GM21723 (cell line): Measurements from ENCODE around the gene ART1.

ENCODE experiments used
- ATAC-seq: cut with Tn5 transposase; IDR thresholded peaks from one replicate; pipeline ENCODE4 v1.9.1; 2021; ENCODE audit warnings: mild to moderate bottlenecking, moderate library complexity; ENCODE audit not compliant: unreplicated experiment

Gene ART1

DNA sequence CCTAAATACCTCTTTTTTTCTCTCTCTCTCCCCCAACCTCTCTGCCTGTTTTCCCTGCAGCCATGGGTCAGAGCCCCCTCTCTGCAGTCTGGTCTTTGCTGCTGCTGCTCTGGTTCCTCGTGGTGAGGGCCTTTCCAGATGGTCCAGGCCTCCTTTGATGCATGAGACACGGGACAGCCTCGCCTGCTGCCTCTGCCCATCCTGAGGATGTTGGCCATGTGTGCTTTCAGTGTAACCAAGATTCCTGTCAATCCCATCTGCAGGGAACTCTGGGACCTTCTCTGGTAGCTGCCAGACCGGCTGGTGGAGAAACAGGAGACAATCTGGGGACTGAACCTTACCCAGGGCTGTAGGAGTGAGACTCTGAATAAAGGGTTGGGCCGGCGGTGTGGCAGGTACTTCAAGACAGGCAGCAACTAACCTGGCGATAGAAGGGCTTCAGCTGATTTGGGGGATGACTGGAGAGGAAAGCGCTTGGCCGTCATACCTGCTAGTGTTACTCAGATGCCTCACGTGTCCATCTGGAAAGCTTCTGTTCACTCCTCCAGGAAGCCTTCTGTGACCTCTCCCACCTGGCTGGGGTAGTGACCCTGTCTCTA is 19.2 kb downstream of the ART1 start:
- ATAC-seq = no peak

DNA sequence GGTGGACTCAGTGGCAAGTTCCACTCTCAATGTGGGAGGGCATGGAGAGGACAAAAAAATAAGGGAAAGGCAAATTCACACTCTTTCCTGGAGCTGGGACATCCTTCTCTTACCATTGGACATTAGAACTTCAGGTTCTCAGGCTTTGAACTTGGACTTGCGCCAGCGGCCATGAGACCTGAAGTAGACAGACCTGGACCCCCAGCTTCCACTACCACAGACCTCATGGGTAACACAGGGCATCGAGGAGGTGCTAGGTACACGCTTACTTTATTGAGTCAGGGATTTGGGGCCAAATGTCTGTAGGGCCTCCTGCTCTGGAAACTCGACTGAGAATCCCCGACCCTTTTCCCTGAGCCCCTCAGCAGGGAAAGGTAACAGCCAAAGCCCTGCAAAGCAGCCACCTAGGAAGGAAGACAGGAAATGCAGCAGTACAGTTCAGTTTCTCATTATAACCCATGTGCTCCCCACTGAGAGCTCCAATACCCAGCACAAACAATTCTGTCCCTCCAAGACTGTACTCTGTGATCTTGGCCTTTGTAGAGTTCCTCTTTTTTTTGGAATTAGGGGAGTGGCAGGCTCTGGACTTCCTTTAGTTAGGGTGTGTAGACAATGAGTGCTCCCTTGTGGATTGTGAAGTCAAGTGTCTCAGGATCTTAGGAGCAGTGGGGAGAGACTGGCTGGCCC is 20.6 kb downstream of the ART1 start:
- ATAC-seq = no peak

DNA sequence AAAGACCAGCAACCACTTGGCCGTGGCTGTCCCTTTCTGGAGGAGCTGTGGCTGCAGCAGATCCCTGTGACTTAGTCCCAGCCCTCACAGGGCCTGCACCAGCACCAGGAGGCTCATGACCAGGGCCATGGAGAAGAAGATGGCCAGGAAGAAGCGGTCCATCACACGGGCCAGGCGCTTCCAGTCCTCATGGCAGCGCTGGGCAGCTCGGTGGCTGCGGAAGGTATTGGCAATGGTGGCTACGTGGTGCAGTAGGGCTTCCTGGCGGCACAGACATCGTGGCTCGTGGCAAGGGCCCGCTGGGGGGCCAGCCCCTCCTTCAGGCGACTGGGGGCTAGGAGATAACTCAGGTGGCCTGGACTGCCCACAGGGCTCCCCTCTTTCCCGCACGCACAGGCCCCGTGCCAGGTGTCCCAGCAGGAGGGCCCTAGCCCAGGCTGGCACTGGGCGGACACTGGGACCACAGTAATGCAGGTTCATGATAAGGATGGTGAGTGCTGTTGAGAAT is 21.1 kb downstream of the ART1 start:
- no peak for ATAC-seq

DNA sequence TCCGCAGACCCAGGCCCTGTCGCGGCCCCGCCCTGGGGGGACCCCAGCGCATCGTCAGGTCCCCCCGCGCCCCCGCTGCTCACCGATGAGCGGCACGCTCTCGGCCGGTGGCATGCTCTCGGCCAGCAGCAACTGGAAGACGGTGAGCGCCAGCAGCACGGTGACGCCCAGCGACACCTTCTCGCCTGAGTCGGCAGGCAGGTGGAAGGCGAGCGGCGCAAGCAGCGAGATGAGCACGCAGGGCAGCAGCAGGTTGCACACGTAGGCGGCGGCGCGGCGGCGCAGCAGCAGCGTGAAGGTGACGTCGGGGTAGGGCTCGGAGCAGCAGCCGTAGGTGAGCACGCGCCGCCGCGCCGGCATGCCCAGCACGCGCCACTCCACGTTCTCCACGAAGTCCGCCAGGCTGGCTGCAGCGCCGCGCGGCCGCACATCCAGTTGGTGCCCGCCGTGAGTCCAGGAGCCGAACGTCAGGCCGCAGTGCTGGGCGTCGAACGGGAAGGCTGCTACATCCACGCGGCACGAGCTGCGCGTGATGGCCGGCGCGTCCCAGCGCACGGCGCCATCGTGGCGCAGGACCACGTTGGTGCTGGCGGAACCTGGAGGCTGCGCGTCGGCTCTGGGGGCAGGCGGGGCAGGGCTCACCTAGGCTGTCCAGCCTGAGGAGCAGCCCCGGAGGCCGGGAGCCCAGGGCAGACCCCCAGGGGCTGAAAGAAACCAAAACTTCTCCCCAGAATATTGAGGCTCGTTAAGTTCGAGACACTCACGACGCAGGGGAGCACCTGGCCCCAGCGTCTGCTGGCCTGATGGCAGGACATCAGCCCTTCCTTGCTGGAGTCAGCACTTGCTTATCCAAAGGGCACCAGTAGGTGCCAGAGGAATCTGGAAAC is 22.5 kb downstream of the ART1 start:
- no peak for ATAC-seq

DNA sequence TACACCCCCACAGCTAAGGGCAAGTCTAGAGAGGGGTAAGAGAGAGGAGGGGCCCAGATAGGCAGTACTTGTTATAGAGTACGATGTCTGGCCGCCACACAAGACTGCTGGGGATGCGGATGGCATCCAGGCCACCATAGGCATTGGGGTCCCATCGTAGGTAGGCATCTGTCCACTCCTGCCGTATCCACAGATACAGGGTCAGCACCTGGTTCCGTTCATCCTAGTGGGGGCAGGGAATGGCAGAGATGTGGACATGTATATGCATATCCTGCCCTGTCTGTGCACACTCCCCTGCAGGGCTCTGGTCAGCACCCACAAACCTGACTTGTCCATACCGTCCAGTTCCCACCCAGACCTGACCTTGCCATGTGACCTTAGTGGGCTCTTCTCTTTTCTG is 24.2 kb downstream of the ART1 start:
- ATAC-seq = no peak

DNA sequence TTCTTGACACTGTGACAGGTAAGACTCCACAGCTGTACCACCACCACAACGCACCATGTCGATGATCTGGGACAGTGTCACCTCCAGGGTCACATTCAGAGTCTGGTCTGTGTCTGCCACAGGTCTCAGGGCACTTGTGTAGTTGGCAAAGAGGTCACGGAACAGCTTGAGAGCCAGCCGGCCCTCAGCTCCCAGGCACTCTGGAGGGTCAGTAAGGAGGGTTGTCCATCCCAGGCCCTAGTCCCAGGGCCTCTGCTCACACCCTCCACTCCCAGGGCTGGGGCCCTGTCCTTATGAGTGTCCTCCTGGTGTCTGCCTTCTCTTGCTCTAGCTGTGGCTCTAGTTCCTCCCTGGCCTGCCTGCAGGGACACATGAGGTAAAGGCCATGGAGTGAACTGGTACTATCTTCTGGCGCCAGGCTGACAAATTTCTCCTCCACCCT is 24.8 kb downstream of the ART1 start:
- no peak for ATAC-seq

DNA sequence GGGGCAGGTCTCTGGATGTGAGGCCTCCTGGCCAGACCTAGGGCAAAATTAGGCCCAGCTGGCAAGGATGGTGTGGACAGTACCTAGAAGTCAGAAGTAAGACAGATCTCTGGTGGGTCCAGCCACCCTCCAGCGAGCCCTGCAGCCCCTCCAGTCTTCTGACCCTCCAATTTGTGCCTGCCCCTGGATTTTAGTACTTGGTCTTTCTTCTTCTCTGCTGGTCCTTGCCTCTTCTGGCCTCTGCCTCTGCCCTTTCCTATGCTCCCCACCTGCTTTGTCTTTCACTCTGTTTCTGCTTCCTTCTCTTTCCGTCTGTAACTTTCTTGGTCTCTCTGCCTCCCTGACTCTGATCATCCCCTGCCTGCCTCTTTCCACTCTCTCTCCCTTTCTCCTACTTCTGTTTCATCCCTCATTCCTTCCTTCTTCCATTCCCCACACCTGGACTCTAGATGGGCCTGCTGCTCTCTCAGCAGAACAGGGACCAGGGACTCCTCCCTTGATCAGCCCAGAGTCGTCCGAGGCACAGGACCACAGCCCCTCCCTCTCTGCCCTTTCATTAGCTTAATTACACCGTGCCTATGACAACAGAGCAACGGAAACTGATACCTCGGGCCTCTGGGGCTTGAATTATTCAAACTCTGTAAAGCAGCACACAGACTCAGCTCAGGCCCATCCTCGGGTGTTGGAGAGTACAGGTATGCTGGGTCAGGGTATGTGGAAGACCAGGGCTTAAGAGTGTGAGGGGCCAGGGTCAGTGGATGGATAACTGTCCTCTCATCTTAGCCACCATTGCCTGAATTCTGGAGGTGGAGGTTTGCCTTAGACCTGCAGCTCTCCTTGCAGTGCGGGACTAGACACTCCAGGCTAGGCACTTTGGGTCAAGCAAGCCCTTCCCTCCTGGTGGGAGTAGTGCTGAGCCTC is 26.7 kb downstream of the ART1 start, which contains the start of gene CHRNA10:
CHRNA10 (minus strand) TSS at position 51 of the 921 bp plus-strand sequence. CDS start 72 bp downstream, outside the sequence.
- ATAC-seq = no peak

DNA sequence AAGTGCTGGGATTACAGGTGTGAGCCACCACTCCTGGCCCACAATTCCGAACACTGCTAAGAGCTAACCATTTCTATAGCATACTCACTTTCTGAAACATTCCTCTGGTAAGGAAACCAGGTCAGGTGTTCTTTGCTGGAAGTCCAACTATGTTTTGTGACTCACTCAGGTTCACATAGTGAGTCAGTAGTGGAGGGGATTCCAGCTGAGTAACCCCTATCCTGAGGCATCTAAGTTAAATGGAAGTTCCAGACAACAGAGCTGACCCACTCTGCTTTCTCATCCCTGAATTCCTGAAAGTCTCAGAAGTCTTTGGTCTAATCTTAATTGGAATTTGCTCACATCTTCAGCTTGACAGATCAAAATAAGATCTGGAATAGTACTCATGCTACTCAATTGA is 29.3 kb downstream of the ART1 start:
- no peak for ATAC-seq

DNA sequence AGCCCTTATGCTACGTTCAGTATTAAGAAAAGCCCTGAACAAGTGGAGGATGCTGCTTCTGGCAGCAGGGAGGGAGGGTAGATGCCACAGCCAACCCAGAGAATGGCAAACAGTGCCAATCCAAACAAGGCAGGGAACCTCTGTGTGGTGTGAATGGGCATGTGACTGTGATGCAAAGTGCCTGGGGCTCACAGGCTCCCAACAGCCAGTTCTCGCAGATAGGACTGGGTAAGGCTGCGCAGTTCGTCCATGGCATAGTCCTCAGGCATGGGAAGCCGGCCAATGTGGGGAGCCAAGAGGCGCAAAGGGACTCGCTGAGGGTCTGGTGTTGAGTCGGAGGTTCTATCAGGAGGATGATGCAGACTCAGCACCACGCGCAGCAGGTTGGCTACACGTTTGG is 31.0 kb downstream of the ART1 start:
- ATAC-seq = no peak

DNA sequence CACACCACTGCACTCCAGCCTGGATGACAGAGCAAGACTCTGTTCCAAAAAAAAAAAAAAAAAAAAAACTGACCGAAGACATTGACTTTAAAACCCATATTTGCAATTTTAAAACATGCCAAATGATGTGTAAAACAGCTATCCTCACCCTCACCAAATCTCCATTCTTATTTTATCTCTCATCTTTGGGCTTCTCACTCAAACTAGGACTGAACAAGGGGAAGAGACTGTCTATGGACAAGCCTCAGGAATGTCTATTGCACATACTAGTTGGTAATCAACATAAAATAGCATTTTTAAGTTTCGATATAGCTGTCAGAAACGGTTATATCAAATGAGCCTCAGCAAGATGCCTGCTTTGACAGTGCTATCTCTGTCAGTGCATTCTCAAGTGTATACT is 34.1 kb downstream of the ART1 start:
- no peak for ATAC-seq

DNA sequence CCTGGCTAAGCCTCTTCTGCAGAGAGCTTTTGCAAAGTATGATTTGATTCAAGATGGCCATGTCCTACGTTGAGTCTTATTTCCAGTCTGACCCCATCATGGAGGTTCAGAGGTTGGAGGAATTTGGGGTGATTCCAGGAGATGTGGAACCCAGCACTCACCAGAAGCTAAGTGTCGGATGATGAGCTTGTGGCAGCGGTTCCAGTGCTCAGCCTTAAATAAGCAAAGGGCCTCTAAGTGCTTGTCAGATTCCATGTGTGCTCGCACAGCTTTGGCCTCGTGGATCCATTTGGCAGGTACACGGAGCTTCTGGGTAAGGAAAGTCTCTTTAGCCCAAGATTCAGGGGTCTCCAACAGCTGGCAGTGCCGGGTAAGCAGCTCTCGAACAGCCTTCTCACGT is 38.1 kb downstream of the ART1 start:
- no peak for ATAC-seq

DNA sequence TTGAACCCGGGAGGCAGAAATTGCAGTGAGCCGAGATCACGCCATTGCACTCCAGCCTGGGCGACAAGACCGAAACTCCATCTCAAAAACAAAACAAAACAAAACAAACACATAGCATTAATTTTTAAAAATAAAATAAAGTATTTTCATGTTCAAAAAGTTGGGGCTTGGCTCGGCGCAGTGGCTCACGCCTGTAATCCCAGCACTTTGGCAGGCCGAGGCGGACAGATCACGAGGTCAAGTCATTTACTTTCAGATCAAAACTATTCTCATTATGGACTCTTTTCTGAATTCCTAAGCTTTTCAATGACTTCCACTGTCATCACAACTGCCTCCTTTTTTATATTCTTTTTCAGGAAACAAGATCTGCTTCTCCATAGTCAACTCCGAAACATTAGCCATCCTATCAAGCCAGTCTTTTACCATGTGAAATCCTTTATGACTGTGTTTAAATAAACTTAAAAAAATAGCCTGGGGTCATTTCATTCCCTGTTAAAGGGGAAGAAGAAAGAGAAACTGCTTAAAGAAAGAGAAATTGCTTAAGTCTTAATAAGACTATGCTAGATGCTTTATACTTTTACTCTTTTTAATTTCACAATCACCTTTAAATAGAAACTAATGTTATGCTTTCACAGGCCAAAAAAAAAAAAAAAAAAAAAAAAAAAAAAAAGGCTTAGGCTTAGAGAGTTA is 39.3 kb downstream of the ART1 start:
- ATAC-seq = no peak

DNA sequence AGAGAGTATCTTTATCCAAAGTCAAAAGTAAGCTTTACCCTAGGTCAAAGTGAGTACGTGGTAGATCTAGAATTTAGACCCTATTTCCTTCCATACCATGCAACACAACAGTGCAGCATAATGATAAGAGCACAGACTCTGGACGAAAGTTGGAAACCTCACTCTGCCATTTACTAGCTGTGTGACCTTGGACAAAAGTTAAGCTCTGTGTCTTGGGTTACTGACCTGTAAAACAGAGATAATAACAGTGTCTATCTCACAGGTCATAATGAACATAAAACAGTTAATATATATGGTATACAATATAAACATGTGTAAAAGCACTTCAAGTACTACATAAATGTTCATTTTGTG is 39.9 kb downstream of the ART1 start:
- ATAC-seq = no peak

DNA sequence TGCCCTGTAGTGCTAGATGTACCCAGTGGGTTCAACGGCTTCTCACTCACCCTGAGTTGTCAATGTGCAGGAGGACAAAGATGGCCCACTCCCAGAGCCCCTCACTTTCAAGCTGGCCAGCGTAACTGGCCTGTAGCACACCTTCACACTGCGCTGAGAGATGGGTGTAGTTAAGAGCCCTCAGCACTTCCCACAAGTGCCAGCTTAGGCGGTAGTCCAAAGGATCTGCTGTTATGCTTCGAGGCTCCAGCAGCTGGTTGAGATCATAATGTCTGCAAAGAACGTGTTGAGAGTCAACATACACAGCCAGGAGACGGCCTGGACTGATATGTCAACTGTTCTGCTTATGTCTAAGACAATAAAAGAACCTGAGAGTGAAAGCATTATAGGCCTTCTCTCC is 41.0 kb downstream of the ART1 start:
- ATAC-seq = no peak

DNA sequence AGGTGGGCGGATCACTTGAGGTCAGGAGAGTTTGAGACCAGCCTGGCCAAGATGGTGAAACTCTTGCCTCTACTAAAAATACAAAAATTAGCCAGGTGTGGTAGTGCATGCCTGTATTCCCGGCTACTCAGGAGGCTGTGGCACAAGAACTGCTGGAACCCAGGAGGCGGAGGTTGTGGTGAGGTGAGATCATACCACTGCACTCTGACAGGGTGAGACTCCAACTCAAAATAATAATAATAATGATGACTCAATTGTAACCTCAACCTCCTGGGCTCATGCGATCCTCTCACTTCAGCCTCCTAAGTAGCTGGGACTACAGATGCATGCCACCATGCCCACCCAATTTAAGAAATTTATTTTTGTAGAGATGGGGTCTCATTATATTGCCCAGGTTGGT is 41.8 kb downstream of the ART1 start:
- ATAC-seq = no peak

DNA sequence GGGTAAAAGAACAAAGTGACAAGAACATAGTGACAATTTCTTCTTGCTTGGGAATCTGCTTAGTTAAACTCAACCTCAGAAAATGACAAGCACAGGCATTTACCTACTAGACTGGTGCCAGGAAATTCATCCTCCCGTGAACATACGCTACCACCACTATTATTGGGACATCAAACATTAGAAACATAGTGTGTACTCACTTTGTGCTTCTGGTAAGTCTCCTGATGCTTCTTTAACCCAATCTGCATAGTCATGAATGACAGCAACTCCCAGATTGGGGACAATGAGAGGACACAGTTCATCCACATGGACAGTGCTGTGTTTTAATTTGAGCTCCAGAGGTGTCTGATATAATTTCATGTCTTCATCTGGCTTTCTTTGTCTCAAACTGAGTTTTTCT is 55.5 kb downstream of the ART1 start:
- ATAC-seq = no peak

DNA sequence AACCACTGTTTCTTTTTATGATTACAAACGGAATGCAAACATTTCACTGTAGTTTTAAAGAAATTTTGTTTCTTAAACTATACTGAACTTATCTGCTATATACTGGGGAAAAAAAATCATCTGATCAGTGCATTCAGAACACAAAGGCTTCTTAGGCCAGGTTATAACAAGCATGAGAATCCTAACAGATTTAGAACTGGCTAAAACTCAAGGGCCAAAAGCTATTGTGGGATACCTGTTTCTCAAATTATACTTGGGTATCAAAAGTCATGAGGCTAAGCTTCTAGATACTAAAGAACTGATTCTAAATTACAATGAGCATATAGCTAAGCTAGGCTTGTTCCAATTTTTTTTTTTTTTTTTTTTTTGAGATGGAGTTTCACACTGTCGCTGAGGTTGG is 56.0 kb downstream of the ART1 start:
- no peak for ATAC-seq

DNA sequence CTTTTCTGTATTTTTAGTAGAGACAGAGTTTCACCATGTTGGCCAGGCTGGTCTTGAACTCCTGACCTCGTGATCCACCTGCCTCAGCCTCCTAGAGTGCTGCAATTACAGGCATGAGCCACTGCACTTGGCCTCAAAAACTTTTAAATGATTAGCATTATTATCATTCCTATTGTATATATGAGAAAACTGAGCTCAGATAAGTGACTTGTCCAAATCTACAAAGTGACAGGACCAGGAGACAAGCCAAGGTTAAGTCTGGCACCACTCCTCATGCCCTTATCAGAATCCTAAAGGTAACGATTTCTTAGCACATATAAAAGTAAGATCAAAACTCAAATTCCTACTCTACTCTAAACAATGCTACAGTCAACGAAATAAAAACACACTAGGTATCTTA is 58.5 kb downstream of the ART1 start:
- no peak for ATAC-seq

DNA sequence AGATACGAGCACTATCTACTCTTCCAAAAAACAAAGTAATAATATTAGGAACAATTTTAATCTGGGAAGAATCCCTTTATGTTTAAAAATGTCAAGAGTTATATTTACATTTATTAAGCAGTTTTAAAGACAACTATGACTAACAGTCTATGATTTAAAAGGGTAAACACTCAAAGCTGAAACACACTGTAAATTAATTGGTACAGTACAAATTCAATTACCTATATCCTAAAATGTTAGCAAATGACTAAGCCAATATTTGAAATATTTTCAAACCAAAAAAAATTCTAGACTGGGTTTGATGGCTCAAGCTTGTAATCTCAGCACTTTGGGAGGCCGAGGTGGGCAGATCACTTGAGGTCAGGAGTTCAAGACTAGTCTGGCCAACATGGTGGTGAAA is 62.2 kb downstream of the ART1 start:
- ATAC-seq = no peak

DNA sequence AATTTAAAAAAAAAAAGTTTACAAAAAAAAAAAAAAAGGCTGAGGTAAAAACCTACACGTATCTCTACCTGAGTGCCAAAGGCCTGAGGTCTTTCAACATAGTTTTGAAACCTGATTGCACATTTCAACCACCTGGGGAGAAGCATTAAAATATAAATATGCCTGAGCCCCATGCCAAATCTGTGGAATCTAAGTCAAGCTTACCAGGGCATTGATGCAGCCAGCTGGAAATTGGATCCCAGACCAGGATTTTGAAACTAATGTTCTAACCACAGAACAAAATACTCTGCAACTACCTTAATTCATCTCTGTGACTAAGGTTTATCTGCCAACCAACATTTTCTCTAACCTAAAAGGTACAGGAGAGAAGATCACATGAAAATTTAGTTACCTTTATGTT is 65.0 kb downstream of the ART1 start:
- ATAC-seq = no peak
